Measurements from ENCODE around the gene TJP1.
"Not testable (repeated sequence)": the region's sequence is repeated elsewhere in the genome, so short reads cannot be mapped to it uniquely, and the experiment has no call there.

The TJP1 gene

GRCh38 chr15:29756358-29757267, 65.7 kb downstream of the TJP1 start:
- DNase-seq = no peak

- not testable (repeated sequence) for DNase-seq
Measured at GRCh38 chr15:29754009-29754408, 68.3 kb downstream of the TJP1 start.

DNA sequence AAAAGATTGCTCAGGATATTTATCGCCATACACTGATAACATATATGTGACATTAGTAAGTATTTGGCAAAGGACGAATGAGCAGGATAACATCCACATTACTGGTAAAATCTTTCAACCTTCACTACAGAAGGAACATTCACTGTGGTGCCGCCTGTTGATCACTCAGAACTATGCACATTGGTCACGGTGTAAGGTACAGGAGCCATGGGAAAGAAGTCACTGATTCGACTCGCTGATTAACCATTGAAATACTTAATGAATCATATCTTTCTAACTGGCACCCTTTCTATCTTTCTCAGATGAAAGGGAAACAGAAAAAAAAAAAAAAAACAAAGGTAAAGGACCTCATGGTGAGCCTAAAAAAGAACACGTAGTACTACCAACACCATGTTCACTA, 68.8 kb downstream of the TJP1 start:
- DNase-seq = no peak

- no peak for DNase-seq
Measured at GRCh38 chr15:29750754-29751153, 71.5 kb downstream of the TJP1 start.

GRCh38 chr15:29749365-29750086, 72.7 kb downstream of the TJP1 start:
- peak in 8 of 51 donors; percentile 1 to 27 (median 8) for DNase-seq

DNA sequence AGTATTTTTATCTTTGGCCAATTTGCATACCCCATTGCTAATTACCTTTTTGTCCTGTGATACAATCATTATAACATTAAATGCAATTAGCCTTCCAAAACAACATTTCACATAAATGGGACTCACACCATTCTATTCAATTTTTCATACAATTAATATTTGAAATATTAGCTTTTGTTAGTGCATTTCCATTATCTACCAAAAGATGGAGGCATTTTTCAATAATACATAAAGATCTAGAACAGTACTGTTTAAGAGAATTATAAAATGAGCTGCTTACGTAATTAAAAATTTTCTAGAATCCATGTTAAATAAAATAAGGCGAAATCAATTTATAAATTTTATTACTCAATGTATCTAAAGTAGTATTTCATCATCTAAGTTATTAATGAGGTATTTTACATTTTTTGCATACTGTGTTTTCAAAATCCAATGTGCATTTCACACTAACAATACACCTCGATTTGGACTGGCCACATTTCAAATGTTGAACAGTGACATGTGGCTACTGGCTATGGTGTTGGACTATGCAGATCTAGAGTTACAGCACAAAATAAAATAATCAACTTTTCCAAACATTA, 74.3 kb downstream of the TJP1 start:
- DNase-seq = no peak

GRCh38 chr15:29743475-29743874, 78.8 kb downstream of the TJP1 start:
- no peak for DNase-seq

DNA sequence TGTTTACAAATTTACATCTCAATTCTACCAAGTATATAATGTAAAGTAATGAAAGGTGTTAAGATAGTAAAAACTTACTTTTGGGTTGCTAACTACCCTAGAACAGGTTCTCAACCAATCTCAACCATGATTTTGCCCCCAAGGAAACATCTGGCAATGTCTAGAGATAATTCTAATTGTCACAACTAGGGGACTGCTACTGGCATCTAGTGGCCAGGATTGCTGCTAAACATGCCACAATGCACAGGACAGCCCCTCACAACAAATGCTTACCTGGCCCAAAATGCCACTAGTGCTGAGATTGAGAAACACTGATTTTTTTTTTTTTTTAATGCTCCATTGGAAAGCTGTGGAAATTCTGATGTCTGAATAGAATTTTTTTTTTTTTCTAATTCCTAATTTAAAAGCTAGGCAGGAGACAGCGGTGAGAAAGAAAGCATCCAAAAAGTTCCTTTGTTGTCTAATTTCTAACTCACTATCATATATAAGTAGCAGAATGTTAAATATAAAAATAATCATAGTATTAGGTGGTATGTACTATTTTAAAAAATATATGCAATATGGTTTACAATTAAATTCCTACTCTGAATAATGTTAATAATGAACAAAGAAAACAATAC, 81.5 kb downstream of the TJP1 start:
- DNase-seq = no peak

GRCh38 chr15:29736744-29737020, 85.6 kb downstream of the TJP1 start:
- DNase-seq = no peak

GRCh38 chr15:29736012-29736743, 86.1 kb downstream of the TJP1 start:
- DNase-seq = no peak

DNA sequence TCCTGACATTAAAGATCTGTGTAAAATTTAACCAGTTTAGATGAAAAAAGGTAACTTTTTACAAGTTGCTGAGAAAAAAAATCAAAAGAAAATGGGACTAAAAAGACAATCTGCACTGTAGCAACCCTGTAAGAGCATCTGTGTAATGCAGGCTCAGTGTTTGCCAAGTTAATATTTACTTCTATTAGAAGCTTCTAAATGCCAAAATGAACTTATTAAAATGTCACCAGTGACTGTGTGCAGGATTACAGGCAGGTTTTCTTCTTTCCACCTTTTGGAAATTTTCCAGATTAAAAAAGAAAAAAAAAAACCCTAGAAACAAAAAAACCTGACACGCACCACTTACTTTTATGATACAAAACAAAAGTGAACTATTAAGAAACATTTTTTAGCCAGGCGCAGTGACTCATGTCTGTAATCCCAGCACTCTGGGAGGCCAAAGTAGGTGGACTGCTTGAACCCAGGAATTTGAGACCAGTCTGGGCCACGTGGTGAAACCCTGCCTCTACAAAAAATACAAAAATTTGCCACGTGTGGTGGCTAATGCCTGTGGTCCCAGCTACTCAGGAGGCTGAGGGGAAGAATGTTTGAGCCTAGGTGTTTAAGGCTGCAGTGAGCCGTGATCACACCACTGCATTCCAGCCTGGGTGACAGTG, 87.2 kb downstream of the TJP1 start:
- no peak for DNase-seq

GRCh38 chr15:29731865-29732264, 90.4 kb downstream of the TJP1 start:
- no peak for DNase-seq

GRCh38 chr15:29730471-29730870, 91.8 kb downstream of the TJP1 start:
- DNase-seq = not testable (repeated sequence)

- no peak for DNase-seq
Measured at GRCh38 chr15:29728418-29728817, 93.8 kb downstream of the TJP1 start.

DNA sequence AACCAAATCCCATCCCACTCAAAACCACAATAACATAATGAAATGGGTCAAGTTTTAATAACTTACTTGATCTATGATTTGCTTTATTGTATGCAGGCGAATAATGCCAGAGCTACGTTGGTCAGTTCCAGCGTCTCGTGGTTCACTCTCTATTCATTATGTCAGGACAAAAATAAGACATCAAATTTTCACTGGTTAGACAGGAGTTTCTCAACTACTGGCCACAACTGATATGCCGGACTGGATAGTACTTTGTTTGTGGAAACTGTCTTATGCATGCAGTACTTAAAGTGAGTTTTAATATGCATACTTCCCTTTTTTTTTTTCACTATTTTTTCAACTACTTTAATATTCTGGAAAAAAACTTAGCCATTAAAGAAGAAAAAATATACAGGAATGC, 94.4 kb downstream of the TJP1 start:
- DNase-seq = no peak

GRCh38 chr15:29726553-29726952, 95.7 kb downstream of the TJP1 start:
- no peak for DNase-seq

- DNase-seq = no peak
Measured at GRCh38 chr15:29724026-29724425, 98.2 kb downstream of the TJP1 start.

DNA sequence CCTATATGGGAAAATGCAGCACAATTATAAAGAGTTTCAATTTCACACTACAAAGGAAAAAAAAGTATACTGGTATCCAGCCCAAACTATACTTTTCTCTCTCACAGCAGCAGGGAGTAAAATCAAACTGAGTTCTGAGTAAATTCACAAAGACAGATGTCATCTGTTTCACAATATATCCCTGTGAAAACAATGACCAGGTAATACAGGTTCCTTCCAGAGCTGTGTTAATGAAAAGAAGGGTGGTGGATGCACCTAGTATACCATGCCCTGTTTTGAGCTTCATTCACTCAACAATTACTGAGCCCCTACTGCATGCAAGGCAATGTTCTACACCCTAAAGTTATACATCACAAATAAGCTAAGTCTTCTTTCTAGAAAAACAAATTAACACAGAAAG, 108.5 kb downstream of the TJP1 start:
- no peak for DNase-seq

DNA sequence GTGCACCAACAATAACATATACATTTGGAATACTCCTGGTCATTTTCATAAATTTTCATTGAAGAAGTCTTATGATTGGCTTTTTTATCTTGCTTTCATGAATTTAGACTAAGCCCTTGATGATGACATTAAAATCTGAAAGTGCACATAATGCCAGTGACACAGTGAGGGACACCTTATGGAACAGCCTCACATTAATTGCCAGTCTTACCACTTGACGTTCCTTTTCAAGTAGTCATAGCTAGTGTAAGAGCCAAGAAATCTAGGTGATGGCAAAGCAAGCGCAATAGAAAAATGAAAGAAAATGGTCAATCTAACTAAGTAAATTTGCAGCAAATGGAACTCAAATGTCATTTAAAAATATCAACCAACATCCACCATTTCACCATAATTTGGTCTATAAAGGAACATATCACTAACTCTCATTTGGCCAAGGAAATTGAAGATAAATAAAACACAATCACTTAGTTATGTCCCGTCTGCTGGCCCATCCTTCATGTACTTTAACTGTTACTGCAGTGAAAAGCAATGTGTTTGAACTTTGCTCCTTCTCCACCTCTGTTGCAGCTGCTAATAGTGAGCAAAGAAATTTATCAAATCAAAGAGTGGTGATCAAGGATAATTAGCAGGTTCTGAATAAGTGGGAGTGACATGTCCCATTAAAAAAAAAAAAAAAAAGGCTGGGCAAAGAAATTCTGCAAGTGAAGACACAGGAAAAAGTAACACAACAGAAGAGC, 110.0 kb downstream of the TJP1 start:
- no peak for DNase-seq

DNA sequence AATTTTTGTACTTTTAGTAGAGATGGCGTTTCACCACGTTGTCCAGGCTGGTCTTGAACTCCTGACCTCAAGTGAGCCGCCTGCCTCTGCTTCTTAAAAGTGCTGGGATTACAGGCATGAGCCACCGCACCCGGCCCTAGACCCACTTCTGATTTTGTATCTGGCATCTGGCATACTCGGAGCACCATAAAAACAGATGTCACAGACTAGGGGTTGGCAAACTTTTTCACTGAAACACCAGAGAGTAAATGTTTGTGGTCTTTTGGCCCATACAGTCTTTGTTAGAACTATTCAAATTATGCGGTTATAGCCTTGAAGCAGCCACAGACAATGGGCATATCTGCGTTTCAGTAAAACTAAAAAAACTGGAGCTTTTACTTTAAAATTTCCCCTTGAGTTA, 110.7 kb downstream of the TJP1 start:
- no peak for DNase-seq
